B cell (primary cell): Measurements from ENCODE around the gene SFTPB. TPM values are rescaled to one million over a fixed set of nuclear protein-coding genes. Genes with fewer than 3 reads are reported as not detected.

Experiments
- ATAC-seq: fragments of 200-7000 bp; cut with Tn5 transposase; one replicate; pipeline ENCODE4 v1.10.0; 2021; ENCODE audit warnings: low read depth, mild to moderate bottlenecking, moderate number of reproducible peaks, moderate library complexity
- CTCF ChIA-PET: fragments of 350-600 bp; sonication (Branson Sonifier 250); formaldehyde crosslinking; loops from one replicate; lab custom pipeline; 2021; ENCODE audit warnings: antibody characterized with exemption, inconsistent platforms; lab: Charles Lee
- POLR2A ChIA-PET: fragments of 350-600 bp; sonication (Branson Sonifier 250); formaldehyde crosslinking; loops from one replicate; lab custom pipeline; 2021; ENCODE audit warnings: antibody characterized with exemption; lab: Charles Lee
- DNase-seq: peaks from one replicate; pipeline ENCODE4 v3.0.0; 2013
- H2AFZ ChIP-seq: 2 replicates; pipeline ENCODE4 v1.6.1; 2012; ENCODE audit warnings: mild to moderate bottlenecking, low read depth, low read length; ENCODE audit not compliant: insufficient read depth, poor library complexity, severe bottlenecking
- H3K27ac ChIP-seq, 2 donors: 1 replicate in 1 of 2; 2 replicates in 1 of 2; pipeline ENCODE4 v1.5.1; 2012 to 2013; ENCODE audit warnings: low read length in 2 of 2, mild to moderate bottlenecking in 2 of 2, moderate library complexity in 1 of 2
- H3K27me3 ChIP-seq, 4 experiments: fragments of 200-600 bp in 1 of 4; sonication (generic) in 1 of 4; replicated peaks in 1 of 4; 1 replicate in 2 of 4; 2 replicates in 2 of 4; pipeline versions ENCODE4 v1.6.1 to v1.7.0; 2013 to 2016; ENCODE audit warnings: low read length in 3 of 4, mild to moderate bottlenecking in 2 of 4, mixed read lengths in 1 of 4, moderate library complexity in 1 of 4; ENCODE audit not compliant: insufficient read depth in 4 of 4, control insufficient read depth in 3 of 4; ENCODE audit errors: control extremely low read depth in 1 of 4
- H3K36me3 ChIP-seq, 2 experiments: replicated peaks in 1 of 2; 1 replicate in 1 of 2; 2 replicates in 1 of 2; pipeline versions ENCODE4 v1.6.1 to v1.7.1; 2013; ENCODE audit warnings: low read length in 1 of 2; ENCODE audit not compliant: insufficient read depth in 2 of 2, control insufficient read depth in 1 of 2; ENCODE audit errors: control extremely low read depth in 1 of 2, extremely low read depth in 1 of 2
- H3K4me1 ChIP-seq, 2 donors: fragments of 200-600 bp in 1 of 2; sonication (generic) in 1 of 2; 1 replicate in 1 of 2; 2 replicates in 1 of 2; pipeline versions ENCODE4 v1.5.1 to v1.6.1; 2013 to 2017; ENCODE audit warnings: low read length in 2 of 2; ENCODE audit not compliant: control insufficient read depth in 2 of 2, insufficient read depth in 2 of 2
- H3K4me2 ChIP-seq: replicated peaks from 2 replicates; pipeline ENCODE3; 2012; ENCODE audit warnings: mild to moderate bottlenecking, low read depth, low read length; ENCODE audit not compliant: poor library complexity, severe bottlenecking
- H3K4me3 ChIP-seq, 5 experiments: fragments of 200-600 bp in 1 of 5; sonication (generic) in 1 of 5; 1 replicate in 3 of 5; 2 replicates in 2 of 5; pipeline versions ENCODE4 v1.5.1 to v1.7.0; 2011 to 2016; ENCODE audit warnings: low read length in 4 of 5, mild to moderate bottlenecking in 4 of 5, low read depth in 2 of 5, control low read depth in 1 of 5, moderate library complexity in 1 of 5; ENCODE audit not compliant: insufficient read depth in 1 of 5; ENCODE audit errors: control extremely low read depth in 1 of 5, extremely low read depth in 1 of 5
- H3K79me2 ChIP-seq: fragments of 200-600 bp; sonication (generic); one replicate; pipeline ENCODE4 v1.6.0; 2016; ENCODE audit warnings: low read length; ENCODE audit not compliant: control insufficient read depth, insufficient read depth
- H3K9ac ChIP-seq: fragments of 200-600 bp; sonication (generic); 2 replicates; pipeline ENCODE4 v1.6.1; 2017; ENCODE audit warnings: mild to moderate bottlenecking, low read length, moderate library complexity
- H3K9me3 ChIP-seq, 3 donors: one replicate each; pipeline versions ENCODE4 v1.6.1 to v1.7.1; 2013; ENCODE audit warnings: low read length in 2 of 3; ENCODE audit not compliant: control insufficient read depth in 2 of 3, insufficient read depth in 1 of 3; ENCODE audit errors: control extremely low read depth in 1 of 3
- H4K20me1 ChIP-seq: 2 replicates; pipeline ENCODE4 v1.6.0; 2012; ENCODE audit warnings: mild to moderate bottlenecking, low read length; ENCODE audit not compliant: insufficient read depth, control insufficient read depth, poor library complexity, severe bottlenecking
- H3K27ac Mint-ChIP-seq: one replicate; pipeline ENCODE4 v1.8.0; 2021; ENCODE audit warnings: mixed read lengths
- H3K27me3 Mint-ChIP-seq: one replicate; pipeline ENCODE4 v1.8.0; 2021; ENCODE audit warnings: mixed read lengths
- H3K4me1 Mint-ChIP-seq: one replicate; pipeline ENCODE4 v1.8.0; 2021; ENCODE audit warnings: mixed read lengths
- H3K4me3 Mint-ChIP-seq: one replicate; pipeline ENCODE4 v1.8.0; 2021; ENCODE audit warnings: mixed read lengths
- H3K9me3 Mint-ChIP-seq: one replicate; pipeline ENCODE4 v1.8.0; 2022; ENCODE audit warnings: mixed read lengths; ENCODE audit not compliant: insufficient read depth
- CTCF ChIP-seq: fragments of 200-600 bp; IDR thresholded peaks from one replicate; pipeline ENCODE4 v1.8.0; 2022; ENCODE audit warnings: antibody characterized with exemption, mild to moderate bottlenecking
- EZH2 ChIP-seq: IDR thresholded peaks from 2 replicates; pipeline ENCODE4 v1.6.1; 2012; ENCODE audit warnings: borderline replicate concordance, low read depth, mild to moderate bottlenecking, moderate library complexity, low read length; ENCODE audit not compliant: insufficient read depth, poor library complexity, severe bottlenecking
- WGBS: methylation state at CpG from one replicate; pipeline ENCODE4 v1.1.5; 2013; ENCODE audit warnings: missing lambda C conversion rate; ENCODE audit not compliant: insufficient coverage; 5-methylcytosine and 5-hydroxymethylcytosine counted together
- intact Hi-C: fragments of 100-400 bp; cut with micrococcal nuclease; formaldehyde crosslinking; loops from one replicate; pipeline ENCODE4 v1.10.0; 2022
- polyA plus RNA-seq: library from polyadenylated mRNA; depleted of rRNA; stranded (reverse); fragments of >200 nt; gene quantifications from 2 replicates; pipeline ENCODE4 v1.2.3, GENCODE V29; 2012
- total RNA-seq, 2 donors: library from RNA; stranded (reverse); fragments of 120-200 nt in 1 of 2; gene quantifications; 1 replicate in 1 of 2; 2 replicates in 1 of 2; pipeline versions ENCODE4 v1.2.3 to v1.2.4, GENCODE V29; 2013 to 2022

Gene SFTPB
- total and polyA plus RNA-seq, 2 donors (not counting 1 experiment from before 2014, with no cell fraction given) = not detected

GRCh38 chr2:85684806-85685205, 16.8 kb upstream of the SFTPB start:
- Histone ChIP-seq H4K20me1 (no peaks in the 10 kb centered on the region), H3K9me3 (no peaks in the 10 kb centered on the region), H3K27ac (no peak overlapping the region), H3K4me1 (no peaks in the 10 kb centered on the region), H3K9ac (no peak overlapping the region), H2AFZ (no peak overlapping the region), H3K79me2 (no peaks in the 10 kb centered on the region), H3K4me3 (no peak overlapping the region), H3K27me3 (peaks cover 0 to 11% (median 3%) of the 10 kb centered on the region in 4 experiments), H3K4me2 (no peak overlapping the region), H3K36me3 (no peaks in the 10 kb centered on the region)
- TF ChIP-seq CTCF = no peak
- TF ChIP-seq EZH2 = no peak
- ChIA-PET CTCF (interaction anchor here (0.9 kb wide), 1 partner anchor 44 kb away, joined by 4 read pairs; no protein-coding TSS in a partner anchor), POLR2A (no interaction called here)
- intact Hi-C loops = no loop called here
- Mint-ChIP-seq H3K27me3 (peaks cover 16% of the 10 kb centered on the region), H3K27ac (no peak overlapping the region), H3K4me3 (no peak overlapping the region), H3K4me1 (no peaks in the 10 kb centered on the region), H3K9me3 (no peaks in the 10 kb centered on the region)
- DNase-seq (no peak), ATAC-seq (no peak)
- 86% methylated on average over 4 of the region's 4 CpGs for WGBS

- ATAC-seq = no peak
- intact Hi-C loops = no loop called here
These were observed 16.4 kb upstream of the SFTPB start for GRCh38 chr2:85684380-85684779.

More at GRCh38 chr2:85684380-85684779, 16.4 kb upstream of the SFTPB start:
- 94% methylated on average over 4 of the region's 4 CpGs for WGBS
- Mint-ChIP-seq H3K9me3 (no peaks in the 10 kb centered on the region), H3K4me3 (no peak overlapping the region), H3K27me3 (peaks cover 16% of the 10 kb centered on the region), H3K4me1 (no peaks in the 10 kb centered on the region), H3K27ac (no peak overlapping the region)
- Histone ChIP-seq H3K9me3 (no peaks in the 10 kb centered on the region), H3K4me1 (peaks cover 0 to 1% of the 10 kb centered on the region in 2 donors), H3K4me3 (no peak overlapping the region), H3K9ac (no peak overlapping the region), H3K4me2 (no peak overlapping the region), H4K20me1 (no peaks in the 10 kb centered on the region), H3K36me3 (no peaks in the 10 kb centered on the region), H3K27me3 (peaks cover 0 to 11% (median 3%) of the 10 kb centered on the region in 4 experiments), H3K79me2 (no peaks in the 10 kb centered on the region), H3K27ac (no peak overlapping the region), H2AFZ (no peak overlapping the region)
- POLR2A ChIA-PET = no interaction called here
- TF ChIP-seq CTCF (no peak), EZH2 (no peak)
- CTCF ChIA-PET = no interaction called here
- no peak for DNase-seq
